ENCODE data around the gene SRXN1. TPM values are rescaled to one million over a fixed set of nuclear protein-coding genes. Genes with fewer than 3 reads are reported as not detected.

The SRXN1 gene
- total RNA-seq, 1 experiment from 2014 or later, result 80.8 TPM

GRCh38 chr20:698276-698675 lies 45.3 kb upstream of the SRXN1 start:
- no peak for TF ChIP-seq CEBPB (IDR thresholded peaks at IDR 0.05; ENCODE audit: low read depth)
- TF ChIP-seq EZH2 (IDR thresholded peaks at IDR 0.05), result no peak
- TF ChIP-seq FOSL1 (IDR thresholded peaks at IDR 0.05; ENCODE audit: low read depth), result no peak
- no peak for TF ChIP-seq ZFX (IDR thresholded peaks at IDR 0.05)
- TF ChIP-seq ELF1 (IDR thresholded peaks at IDR 0.05; ENCODE audit: borderline replicate concordance, low read depth), result no peak
- no peak for TF ChIP-seq JUND (IDR thresholded peaks at IDR 0.05)
- TF ChIP-seq EZH2phosphoT487 (IDR thresholded peaks at IDR 0.05; ENCODE audit: borderline replicate concordance), result no peak
- TF ChIP-seq POLR2AphosphoS5 (IDR thresholded peaks at IDR 0.05; ENCODE audit: low read depth, low read length), result no peak
- no peak for TF ChIP-seq RAD21 (IDR thresholded peaks at IDR 0.05; ENCODE audit: low read depth)
- no peak for TF ChIP-seq ZNF274 (IDR thresholded peaks at IDR 0.05; ENCODE audit: low read depth, low read length)
- TF ChIP-seq CTCF (IDR thresholded peaks at IDR 0.05 in 2 of 3, conservative IDR thresholded peaks at IDR 0.05 in 1 of 3; ENCODE audit: borderline replicate concordance in 1 of 3, insufficient read depth in 1 of 3, low read depth in 2 of 3, low read length in 2 of 3), result no peak
- no peak for TF ChIP-seq ZBTB33 (IDR thresholded peaks at IDR 0.05; ENCODE audit: extremely low read depth, insufficient replicate concordance, low read length)
- no peak for TF ChIP-seq EGR1 (IDR thresholded peaks at IDR 0.05; ENCODE audit: low read depth)
- no peak for TF ChIP-seq POLR2A (IDR thresholded peaks at IDR 0.05; ENCODE audit: borderline replicate concordance, extremely low read depth, insufficient read depth, insufficient read length)
- no peak for TF ChIP-seq SIN3A (IDR thresholded peaks at IDR 0.05; ENCODE audit: low read depth)
- TF ChIP-seq MAX (IDR thresholded peaks at IDR 0.05), result no peak
- TF ChIP-seq SP1 (IDR thresholded peaks at IDR 0.05; ENCODE audit: low read depth), result no peak
- no peak for TF ChIP-seq TCF7L2 (IDR thresholded peaks at IDR 0.05; ENCODE audit: borderline replicate concordance, extremely low read depth, insufficient read depth, insufficient read length)
- no peaks in the 10 kb centered on the region for H3K9me3 ChIP-seq (ENCODE audit: control insufficient read depth in 1 of 2, insufficient read depth in 1 of 2, low read depth in 1 of 2, low read length in 2 of 2)
- no peaks in the 10 kb centered on the region for H3K27me3 ChIP-seq (ENCODE audit: insufficient read depth, low read length)
- ChIA-PET RAD21 (ENCODE audit: low non-redundant PET in 1 of 2, low total read pairs in 2 of 2, uncharacterized antibody in 2 of 2, unreplicated experiment in 2 of 2) (no interaction called here), POLR2A (no interaction called here), CTCF (no interaction called here)
- no peaks in the 10 kb centered on the region for H3K79me2 ChIP-seq (ENCODE audit: insufficient read depth, low read length)
- H3K9ac ChIP-seq (ENCODE audit: low read length), result no peak overlapping the region
- H2AFZ ChIP-seq (ENCODE audit: low read depth, low read length, poor library complexity, severe bottlenecking), result no peak overlapping the region
- no peak overlapping the region for H3K27ac ChIP-seq (ENCODE audit: low read depth, low read length)
- no TSS peak for BruUV-seq (replicated peaks)
- no peak overlapping the region for H3K4me3 ChIP-seq (replicated peaks in 1 of 2; ENCODE audit: low read depth in 1 of 2, low read length in 2 of 2)
- H3K9me2 ChIP-seq (ENCODE audit: insufficient read depth), result no peaks in the 10 kb centered on the region
- DNase-seq (ENCODE audit: low read depth, low spot score) (no peak), ATAC-seq (no peak)
- no peaks in the 10 kb centered on the region for H3K36me3 ChIP-seq (ENCODE audit: control insufficient read depth in 1 of 2, insufficient read depth in 2 of 2, low read length in 2 of 2)
- H4K20me1 ChIP-seq (ENCODE audit: insufficient read depth), result no peaks in the 10 kb centered on the region
- H3K4me2 ChIP-seq (ENCODE audit: low read length), result no peak overlapping the region
- intact Hi-C loops (cut with micrococcal nuclease), result no loop called here
- H3K4me1 ChIP-seq (ENCODE audit: control insufficient read depth in 1 of 2, insufficient read depth in 2 of 2, low read length in 2 of 2), result no peaks in the 10 kb centered on the region
